H1 (cell line): ENCODE data around the gene CTSA. TPM values are rescaled to one million over a fixed set of nuclear protein-coding genes. Genes with fewer than 3 reads are reported as not detected.

Source experiments
- CTCF ChIA-PET: fragments of 300-600 bp; sonication (Branson Sonifier 250); formaldehyde crosslinking; loops from one replicate; lab custom pipeline; 2021; ENCODE audit not compliant: partially characterized antibody; lab: Charles Lee
- POLR2A ChIA-PET: fragments of 300-600 bp; sonication (Branson Sonifier 250); formaldehyde crosslinking; loops from one replicate; lab custom pipeline; 2021; ENCODE audit warnings: inconsistent platforms; ENCODE audit not compliant: partially characterized antibody; lab: Charles Lee
- DNase-seq, 2 experiments: peaks; one replicate each; pipeline versions ENCODE4 v3.0.0 to v3.0.0-alpha.2; 2010 to 2022; ENCODE audit warnings: low spot score in 2 of 2, low read depth in 1 of 2, mixed read lengths in 1 of 2
- FAIRE-seq: peaks from 2 replicates; lab custom pipeline; 2011; peaks lifted over from hg19 to GRCh38; lab: Jason Lieb, UNC
- H2AFZ ChIP-seq: 2 replicates; pipeline ENCODE4 v1.8.1; 2012; ENCODE audit warnings: low read length, inconsistent platforms
- H2AK5ac ChIP-seq: 2 replicates; pipeline ENCODE4 v1.6.1; 2013; ENCODE audit warnings: low read depth, low read length
- H2BK120ac ChIP-seq: replicated peaks from 2 replicates; pipeline ENCODE3; 2013; ENCODE audit warnings: low read depth, low read length, inconsistent platforms
- H2BK12ac ChIP-seq: 2 replicates; pipeline ENCODE4 v1.6.1; 2013; ENCODE audit warnings: low read depth, low read length
- H2BK15ac ChIP-seq: 2 replicates; pipeline ENCODE4 v1.6.1; 2013; ENCODE audit warnings: low read length
- H2BK20ac ChIP-seq: 2 replicates; pipeline ENCODE4 v1.6.1; 2013; ENCODE audit warnings: low read length
- H2BK5ac ChIP-seq: 2 replicates; pipeline ENCODE4 v1.6.1; 2013; ENCODE audit warnings: low read depth, low read length
- H3K14ac ChIP-seq: 2 replicates; pipeline ENCODE4 v1.6.1; 2013; ENCODE audit warnings: inconsistent platforms; ENCODE audit not compliant: insufficient read length
- H3K18ac ChIP-seq: 2 replicates; pipeline ENCODE4 v1.6.1; 2013; ENCODE audit warnings: low read length; ENCODE audit errors: extremely low read depth
- H3K23ac ChIP-seq: 2 replicates; pipeline ENCODE4 v1.6.1; 2013; ENCODE audit warnings: inconsistent platforms; ENCODE audit not compliant: insufficient read length
- H3K23me2 ChIP-seq: 2 replicates; pipeline ENCODE4 v1.6.1; 2013; ENCODE audit warnings: low read depth, low read length
- H3K27ac ChIP-seq: 2 replicates; pipeline ENCODE4 v1.6.1; 2011; ENCODE audit warnings: low read depth, low read length, inconsistent platforms
- H3K27me3 ChIP-seq, 4 experiments: replicated peaks in 1 of 4; 1 replicate in 1 of 4; 2 replicates in 3 of 4; pipeline versions ENCODE4 v1.6.1 to v1.8.1; 2011 to 2013; ENCODE audit warnings: low read length in 3 of 4, mild to moderate bottlenecking in 3 of 4, inconsistent platforms in 2 of 4, mixed read lengths in 2 of 4, moderate library complexity in 1 of 4; ENCODE audit not compliant: control insufficient read depth in 3 of 4, insufficient read depth in 3 of 4; ENCODE audit errors: extremely low read depth in 1 of 4
- H3K36me3 ChIP-seq, 4 experiments: 2 replicates each; pipeline versions ENCODE4 v1.6.1 to v1.8.1; 2011 to 2013; ENCODE audit warnings: mild to moderate bottlenecking in 4 of 4, low read length in 3 of 4, moderate library complexity in 2 of 4, control low read depth in 1 of 4, inconsistent platforms in 1 of 4; ENCODE audit not compliant: insufficient read depth in 4 of 4, control insufficient read depth in 2 of 4
- H3K4ac ChIP-seq: replicated peaks from 2 replicates; pipeline ENCODE3; 2013; ENCODE audit warnings: low read length, low read depth, mixed read lengths, inconsistent platforms; ENCODE audit not compliant: insufficient read length
- H3K4me1 ChIP-seq, 4 experiments: replicated peaks in 1 of 4; 1 replicate in 1 of 4; 2 replicates in 3 of 4; pipeline versions ENCODE4 v1.6.1 to v1.8.1; 2011 to 2013; ENCODE audit warnings: low read length in 3 of 4, inconsistent platforms in 2 of 4, mixed read lengths in 1 of 4; ENCODE audit not compliant: insufficient read depth in 4 of 4, control insufficient read depth in 3 of 4
- H3K4me2 ChIP-seq, 2 experiments: 2 replicates each; pipeline versions ENCODE4 v1.6.1 to v1.8.1; 2011 to 2013; ENCODE audit warnings: low read depth in 2 of 2, low read length in 2 of 2, control low read depth in 1 of 2, inconsistent platforms in 1 of 2, mild to moderate bottlenecking in 1 of 2; ENCODE audit not compliant: insufficient read depth in 1 of 2
- H3K4me3 ChIP-seq, 4 experiments: fragments of 200-600, 300-600 bp in 1 of 4; sonication (generic), shearing (Covaris generic), sonication (Bioruptor Twin) in 1 of 4; 2 replicates each; pipeline versions ENCODE4 v1.5.1 to v1.8.1; 2011 to 2016; ENCODE audit warnings: low read length in 4 of 4, low read depth in 3 of 4, control low read depth in 2 of 4, inconsistent platforms in 2 of 4, mild to moderate bottlenecking in 2 of 4, mixed read lengths in 1 of 4, moderate library complexity in 1 of 4; ENCODE audit not compliant: insufficient read depth in 2 of 4; ENCODE audit errors: extremely low read depth in 1 of 4
- H3K56ac ChIP-seq: replicated peaks from 2 replicates; pipeline ENCODE3; 2013; ENCODE audit warnings: low read depth, mild to moderate bottlenecking, mixed read lengths, low read length, inconsistent platforms; ENCODE audit not compliant: insufficient read length
- H3K79me1 ChIP-seq: 2 replicates; pipeline ENCODE4 v1.6.1; 2013; ENCODE audit warnings: low read depth, low read length, control low read depth
- H3K79me2 ChIP-seq, 2 experiments: 2 replicates each; pipeline versions ENCODE4 v1.6.1 to v1.8.1; 2012 to 2013; ENCODE audit warnings: low read length in 2 of 2, mild to moderate bottlenecking in 2 of 2, inconsistent platforms in 1 of 2; ENCODE audit not compliant: insufficient read depth in 2 of 2, control insufficient read depth in 1 of 2
- H3K9ac ChIP-seq, 4 experiments: replicated peaks in 1 of 4; 1 replicate in 1 of 4; 2 replicates in 3 of 4; pipeline versions ENCODE4 v1.6.1 to v1.8.1; 2011 to 2013; ENCODE audit warnings: low read depth in 3 of 4, low read length in 3 of 4, control low read depth in 2 of 4, mild to moderate bottlenecking in 2 of 4, moderate library complexity in 2 of 4, inconsistent platforms in 1 of 4; ENCODE audit errors: extremely low read depth in 1 of 4
- H3K9me3 ChIP-seq, 2 experiments: 2 replicates each; pipeline versions ENCODE4 v1.6.1 to v1.8.1; 2012 to 2013; ENCODE audit warnings: mild to moderate bottlenecking in 2 of 2, moderate library complexity in 2 of 2, control low read depth in 1 of 2, inconsistent platforms in 1 of 2, low read depth in 1 of 2, low read length in 1 of 2, mixed read lengths in 1 of 2; ENCODE audit not compliant: insufficient read depth in 2 of 2
- H4K20me1 ChIP-seq, 2 experiments: replicated peaks in 1 of 2; 2 replicates each; pipeline versions ENCODE3 to v1.8.1; 2011 to 2013; ENCODE audit warnings: inconsistent platforms in 2 of 2, low read length in 2 of 2, mild to moderate bottlenecking in 1 of 2; ENCODE audit not compliant: insufficient read depth in 2 of 2, control insufficient read depth in 1 of 2
- H4K5ac ChIP-seq: 2 replicates; pipeline ENCODE4 v1.6.1; 2013; ENCODE audit warnings: low read length, low read depth, mixed read lengths, inconsistent platforms; ENCODE audit not compliant: insufficient read length
- H4K8ac ChIP-seq: 2 replicates; pipeline ENCODE4 v1.8.0; 2013; ENCODE audit warnings: mild to moderate bottlenecking, moderate library complexity, low read length, inconsistent platforms; ENCODE audit not compliant: insufficient read depth; ENCODE audit errors: extremely low read depth
- H4K91ac ChIP-seq: replicated peaks from 2 replicates; pipeline ENCODE3; 2013; ENCODE audit warnings: low read length, mixed read lengths, inconsistent platforms; ENCODE audit not compliant: insufficient read length
- BRCA1 ChIP-seq: IDR thresholded peaks from 2 replicates; pipeline ENCODE4 v1.6.1; 2012; ENCODE audit warnings: low read depth, low read length, improper control_type of control experiment
- CBX8 ChIP-seq: fragments of 300-800, 300-1000 bp; sonication (generic); IDR thresholded peaks from 2 replicates; pipeline ENCODE4 v1.7.1; 2016; ENCODE audit warnings: low read depth, low read length, borderline replicate concordance
- CEBPB ChIP-seq: IDR thresholded peaks from 2 replicates; pipeline ENCODE4 v1.6.1; 2012; ENCODE audit warnings: low read depth, low read length
- CHD2 ChIP-seq: IDR thresholded peaks from 2 replicates; pipeline ENCODE4 v1.6.1; 2012; ENCODE audit warnings: low read length, improper control_type of control experiment
- EZH2 ChIP-seq: fragments of 200-600 bp; sonication (generic); IDR thresholded peaks from 2 replicates; pipeline ENCODE4 v1.7.1; 2012; ENCODE audit warnings: low read depth, mild to moderate bottlenecking, moderate library complexity, low read length, inconsistent platforms; ENCODE audit not compliant: severe bottlenecking
- HDAC2 ChIP-seq, 2 experiments: fragments of 300-600 bp in 1 of 2; sonication (generic) in 1 of 2; IDR thresholded peaks; 2 replicates each; pipeline ENCODE4 v1.6.1; 2011 to 2012; ENCODE audit warnings: low read depth in 2 of 2, low read length in 2 of 2, mild to moderate bottlenecking in 2 of 2, moderate library complexity in 2 of 2, borderline replicate concordance in 1 of 2, inconsistent platforms in 1 of 2
- POLR2A ChIP-seq, 2 experiments: IDR thresholded peaks; 1 replicate in 1 of 2; 2 replicates in 1 of 2; pipeline ENCODE4 v1.6.1; 2011; ENCODE audit warnings: low read depth in 2 of 2, low read length in 2 of 2, mild to moderate bottlenecking in 2 of 2; ENCODE audit errors: control extremely low read depth in 1 of 2
- SAP30 ChIP-seq: fragments of 300-600 bp; sonication (generic); IDR thresholded peaks from 2 replicates; pipeline ENCODE4 v1.7.1; 2012; ENCODE audit warnings: low read length, moderate library complexity, mild to moderate bottlenecking, inconsistent platforms; ENCODE audit not compliant: insufficient read depth, insufficient replicate concordance
- SRF ChIP-seq: IDR thresholded peaks from 2 replicates; pipeline ENCODE4 v1.6.1; 2011; ENCODE audit warnings: mild to moderate bottlenecking, low read depth, low read length, moderate library complexity
- WGBS, 2 experiments: shearing (Covaris generic) in 1 of 2; methylation state at CpG; one replicate each; pipeline versions ENCODE4 v1.1.6 to v1.1.7; 2013 to 2015; ENCODE audit warnings: low lambda C conversion rate in 2 of 2, mixed read lengths in 2 of 2, inconsistent platforms in 1 of 2, low coverage in 1 of 2, missing lambda C conversion rate in 1 of 2; ENCODE audit not compliant: insufficient replicate concordance in 2 of 2, insufficient coverage in 1 of 2, insufficient read length in 1 of 2; ENCODE audit errors: extremely low coverage in 1 of 2, missing lambda C conversion rate in 1 of 2; 5-methylcytosine and 5-hydroxymethylcytosine counted together
- polyA plus RNA-seq, 7 experiments: library from polyadenylated mRNA; depleted of rRNA in 3 of 7; stranded (reverse) in 5 of 7; unstranded in 2 of 7; fragments of >200 nt in 5 of 7; fragments of 200-250 nt in 2 of 7; gene quantifications; 1 replicate in 5 of 7; 2 replicates in 1 of 7; 4 replicates in 1 of 7; pipeline versions ENCODE4 v1.2.1 to v1.2.3, GENCODE V29; 2011 to 2013; ENCODE audit warnings: missing spikeins in 2 of 7, mixed read lengths in 2 of 7
- total RNA-seq: library from RNA; stranded (reverse); fragmentation: NEBNext Ultra II Directional; extraction: Animal tissue kit (Norgen Biotek cat#: 25700); gene quantifications from 2 replicates; pipeline ENCODE4 v1.2.1, GENCODE V29; 2021
- TF ChIP-seq, protein P1 (sequence below): IDR thresholded peaks from 2 replicates; pipeline ENCODE4 v1.6.1; 2012; ENCODE audit warnings: inconsistent platforms
- TF ChIP-seq, protein P2 (sequence below): IDR thresholded peaks from 2 replicates; pipeline ENCODE4 v1.6.1; 2011; ENCODE audit warnings: low read depth, mild to moderate bottlenecking, low read length; ENCODE audit not compliant: insufficient read depth

Gene CTSA
- total and polyA plus RNA-seq, 2 of the 8 experiments (the other 6 are each of a cell fraction or from before 2014, with no cell fraction given) = 49.7 to 74.0 TPM

DNA sequence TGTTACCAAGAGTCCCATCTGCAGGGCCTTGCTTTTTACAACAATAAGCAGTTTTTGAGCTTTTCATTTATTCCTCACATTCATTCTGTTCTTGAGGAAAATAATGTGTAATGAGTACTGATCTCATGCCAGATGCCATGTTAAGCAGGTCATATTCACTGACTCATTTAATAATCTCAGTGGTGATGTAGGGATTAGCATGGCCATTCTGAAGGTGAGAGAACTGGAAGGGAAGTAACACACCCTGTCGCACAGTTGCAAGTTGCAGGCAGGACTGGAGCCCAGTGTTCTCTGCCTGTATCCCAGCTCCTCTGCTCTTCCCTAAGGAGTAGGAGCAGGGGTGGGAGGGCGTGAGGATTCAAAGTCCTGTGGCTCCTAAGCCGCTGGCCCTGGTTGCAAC lies 48.9 kb downstream of the CTSA start:
- Histone ChIP-seq H3K23ac (no peak overlapping the region), H3K36me3 (peaks cover 22 to 58% (median 50%) of the 10 kb centered on the region in 4 experiments), H3K4me3 (no peak overlapping the region), H2BK5ac (0 out of 2 replicates have a peak overlapping the region, but pooled peaks have one; percentile 90), H4K91ac (no peak overlapping the region), H3K9ac (no peak overlapping the region), H3K27ac (no peak overlapping the region), H3K4me1 (peaks cover 0 to 25% (median 9%) of the 10 kb centered on the region in 4 experiments; a peak in 6 of 7 replicates), H4K5ac (no peak overlapping the region), H3K23me2 (no peaks in the 10 kb centered on the region), H3K79me1 (no peaks in the 10 kb centered on the region; the same call in 1 of the 2 replicates), H4K8ac (no peak overlapping the region; the same call in 1 of the 2 replicates), H3K9me3 (no peaks in the 10 kb centered on the region), H3K14ac (no peak overlapping the region), H3K56ac (no peak overlapping the region), H2BK15ac (no peak overlapping the region), H2BK20ac (0 out of 2 replicates have a peak overlapping the region, but pooled peaks have one; percentile 37), H4K20me1 (peaks cover 2 to 4% of the 10 kb centered on the region in 2 experiments), H3K4ac (no peak overlapping the region), H3K4me2 (no peak overlapping the region), H2BK120ac (no peak overlapping the region), H3K27me3 (no peaks in the 10 kb centered on the region; a peak in 1 of 7 replicates), H2AK5ac (peak overlapping the region; percentile 86; the same call in 1 of the 2 replicates), H2BK12ac (peak overlapping the region; percentile 72; the same call in 1 of the 2 replicates), H2AFZ (no peak overlapping the region), H3K18ac (no peak overlapping the region), H3K79me2 (peaks cover 0 to 19% of the 10 kb centered on the region in 2 experiments; a peak in 2 of 4 replicates)
- POLR2A ChIA-PET = interaction anchor here (0.8 to 18.4 kb wide), 9 partner anchors 9 to 48 kb away, joined by 3 to 283 read pairs (median 8); partner anchors contain the start of genes CTSA, NEURL2 and PLTP
- TF ChIP-seq EZH2 (no peak), POLR2A (IDR thresholded peaks at IDR 0.05; ENCODE audit: control extremely low read depth in 1 of 2, low read depth in 2 of 2, low read length in 2 of 2) (no peak), HDAC2 (IDR thresholded peaks at IDR 0.05; ENCODE audit: borderline replicate concordance in 1 of 2, low read depth in 2 of 2, low read length in 2 of 2) (no peak), CEBPB (no peak), SAP30 (no peak), SRF (no peak), BRCA1 (no peak), CHD2 (no peak), CBX8 (no peak)
- TF ChIP-seq, protein P1, sequence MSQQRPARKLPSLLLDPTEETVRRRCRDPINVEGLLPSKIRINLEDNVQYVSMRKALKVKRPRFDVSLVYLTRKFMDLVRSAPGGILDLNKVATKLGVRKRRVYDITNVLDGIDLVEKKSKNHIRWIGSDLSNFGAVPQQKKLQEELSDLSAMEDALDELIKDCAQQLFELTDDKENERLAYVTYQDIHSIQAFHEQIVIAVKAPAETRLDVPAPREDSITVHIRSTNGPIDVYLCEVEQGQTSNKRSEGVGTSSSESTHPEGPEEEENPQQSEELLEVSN = no peak
- TF ChIP-seq, protein P2, sequence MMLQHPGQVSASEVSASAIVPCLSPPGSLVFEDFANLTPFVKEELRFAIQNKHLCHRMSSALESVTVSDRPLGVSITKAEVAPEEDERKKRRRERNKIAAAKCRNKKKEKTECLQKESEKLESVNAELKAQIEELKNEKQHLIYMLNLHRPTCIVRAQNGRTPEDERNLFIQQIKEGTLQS = no peak
- CTCF ChIA-PET = interaction anchor here (0.6 to 2.7 kb wide), 3 partner anchors 9 to 110 kb away, joined by 4 to 13 read pairs (median 11); no protein-coding TSS in a partner anchor
- WGBS, 2 experiments = 88% methylated on average over 3 of the region's 3 CpGs; no CpG with 5 or more reads in 1 of the 2 experiments
- DNase-seq = no peak
- no peak for FAIRE-seq
